Pons (tissue), 1 donor: ENCODE measurements around the gene UTP11.
"Not testable (repeated sequence)": the region's sequence is repeated elsewhere in the genome, so short reads cannot be mapped to it uniquely, and the experiment has no call there.

Experiments used
- DNase-seq: peaks from one replicate; pipeline ENCODE4 v3.0.0-alpha.2; 2016; ENCODE audit warnings: low spot score

Gene UTP11

GRCh38 chr1:38012363-38013226 is at the start of gene UTP11:
TSS of gene UTP11 (plus strand) at chr1:38012734. CDS start at chr1:38012803, 69 bp downstream.
- peak; percentile 99 for DNase-seq

- not testable (repeated sequence) for DNase-seq
Observed at GRCh38 chr1:37964106-37964505, 48.4 kb upstream of the UTP11 start.

GRCh38 chr1:37965301-37965700 is 47.2 kb upstream of the UTP11 start:
- no peak for DNase-seq

- DNase-seq: not testable (repeated sequence)
Observed at GRCh38 chr1:37973684-37974083, 38.9 kb upstream of the UTP11 start.

GRCh38 chr1:37974567-37974966 is 38.0 kb upstream of the UTP11 start:
- DNase-seq: no peak

- peak; percentile 56 for DNase-seq
Observed at GRCh38 chr1:37975083-37975482, 37.5 kb upstream of the UTP11 start.

- DNase-seq: no peak
Observed at GRCh38 chr1:37978541-37978940, 34.0 kb upstream of the UTP11 start.

- DNase-seq: no peak
Observed at GRCh38 chr1:37983546-37983945, 29.0 kb upstream of the UTP11 start.

GRCh38 chr1:37987679-37988078 is 24.9 kb upstream of the UTP11 start:
- DNase-seq: no peak

GRCh38 chr1:37989361-37989930 is 23.1 kb upstream of the UTP11 start:
- DNase-seq: no peak

- DNase-seq: no peak
Observed at GRCh38 chr1:37994886-37995566, 17.5 kb upstream of the UTP11 start.

- no peak for DNase-seq
Observed at GRCh38 chr1:37995751-37996345, 16.7 kb upstream of the UTP11 start.

- DNase-seq: no peak
Observed at GRCh38 chr1:37997256-37998088, 15.1 kb upstream of the UTP11 start.

GRCh38 chr1:37998089-37998808 is 14.3 kb upstream of the UTP11 start:
- no peak for DNase-seq

GRCh38 chr1:37998913-37999429 is 13.6 kb upstream of the UTP11 start:
- DNase-seq: no peak

GRCh38 chr1:37999430-38000232 is 12.9 kb upstream of the UTP11 start:
- DNase-seq: no peak

GRCh38 chr1:38000233-38000528 is 12.4 kb upstream of the UTP11 start:
- no peak for DNase-seq

GRCh38 chr1:38000529-38001455 is 11.7 kb upstream of the UTP11 start:
- DNase-seq: no peak
